ENCODE results near the gene PXMP4. TPM values are rescaled to one million over a fixed set of nuclear protein-coding genes. Genes with fewer than 3 reads are reported as not detected.
"Not testable (repeated sequence)": the region's sequence is repeated elsewhere in the genome, so short reads cannot be mapped to it uniquely, and the experiment has no call there.

PXMP4 gene
- total RNA-seq, 1 experiment from 2014 or later = 14.5 TPM

- no peak for DNase-seq (ENCODE audit: low spot score)
These were observed 16.5 kb downstream of the PXMP4 start for GRCh38 chr20:33703498-33704137.

DNA sequence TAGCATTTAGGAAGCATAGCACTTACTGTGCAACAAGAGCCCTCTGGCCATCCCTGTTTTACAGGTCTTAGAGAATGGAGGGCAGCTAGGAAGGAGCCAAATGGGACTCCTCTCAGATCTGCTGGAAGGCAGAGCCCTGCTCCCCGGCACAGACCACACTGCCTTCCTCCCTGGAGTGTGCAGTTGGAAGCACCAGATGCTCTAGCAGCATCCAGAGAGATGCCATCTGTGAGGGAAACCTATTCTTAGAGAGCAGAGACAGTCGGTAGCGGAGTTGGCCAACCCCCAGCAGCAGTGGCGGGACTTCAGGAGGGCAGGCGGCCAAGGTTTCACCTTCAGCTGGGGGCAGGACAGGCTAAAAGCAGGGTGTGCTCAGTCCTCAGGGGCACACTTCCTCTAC is 17.2 kb downstream of the PXMP4 start:
- no peak for DNase-seq (ENCODE audit: low spot score)

DNA sequence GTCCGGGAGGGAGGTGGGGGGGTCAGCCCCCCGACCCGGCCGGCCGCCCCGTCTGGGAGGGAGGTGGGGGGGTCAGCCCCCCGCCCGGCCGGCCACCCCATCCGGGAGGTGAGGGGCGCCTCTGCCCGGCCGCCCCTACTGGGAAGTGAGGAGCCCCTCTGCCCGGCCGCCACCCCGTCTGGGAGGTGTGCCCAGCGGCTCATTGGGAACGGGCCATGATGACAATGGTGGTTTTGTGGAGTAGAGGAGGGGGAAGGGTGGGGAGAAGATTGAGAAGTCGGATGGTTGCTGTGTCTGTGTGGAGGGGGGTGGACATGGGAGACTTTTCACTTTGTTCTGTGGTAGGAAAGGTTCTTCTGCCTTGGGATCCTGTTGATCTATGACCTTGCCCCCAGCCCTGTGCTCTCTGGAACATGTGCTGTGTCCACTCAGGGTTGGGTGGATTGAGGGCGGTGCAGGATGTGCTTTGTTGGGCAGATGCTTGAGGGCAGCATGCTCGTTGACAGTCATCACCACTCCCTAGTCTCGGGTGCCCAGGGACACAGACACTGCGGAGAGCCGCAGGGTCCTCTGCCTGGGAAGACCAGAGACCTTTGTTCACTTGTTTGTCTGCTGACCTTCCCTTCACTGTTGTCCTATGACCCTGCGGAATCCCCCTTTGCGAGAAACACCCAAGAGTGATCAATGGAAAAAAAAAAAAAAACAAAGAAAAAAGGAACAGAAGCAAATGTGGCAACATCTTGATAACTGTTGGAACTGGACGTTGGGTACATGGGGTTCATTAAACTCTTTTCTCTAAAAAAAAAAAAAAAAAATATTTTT is 18.3 kb downstream of the PXMP4 start:
- DNase-seq (ENCODE audit: low spot score) = no peak

GRCh38 chr20:33700696-33701441 is 19.2 kb downstream of the PXMP4 start:
- not testable (repeated sequence) for DNase-seq (ENCODE audit: low spot score)

GRCh38 chr20:33698966-33699365 is 21.1 kb downstream of the PXMP4 start:
- DNase-seq (ENCODE audit: low spot score) = not testable (repeated sequence)

- DNase-seq (ENCODE audit: low spot score) = no peak
These were observed 23.0 kb downstream of the PXMP4 start for GRCh38 chr20:33697129-33697528.

GRCh38 chr20:33696448-33696847 is 23.7 kb downstream of the PXMP4 start:
- no peak for DNase-seq (ENCODE audit: low spot score)

DNA sequence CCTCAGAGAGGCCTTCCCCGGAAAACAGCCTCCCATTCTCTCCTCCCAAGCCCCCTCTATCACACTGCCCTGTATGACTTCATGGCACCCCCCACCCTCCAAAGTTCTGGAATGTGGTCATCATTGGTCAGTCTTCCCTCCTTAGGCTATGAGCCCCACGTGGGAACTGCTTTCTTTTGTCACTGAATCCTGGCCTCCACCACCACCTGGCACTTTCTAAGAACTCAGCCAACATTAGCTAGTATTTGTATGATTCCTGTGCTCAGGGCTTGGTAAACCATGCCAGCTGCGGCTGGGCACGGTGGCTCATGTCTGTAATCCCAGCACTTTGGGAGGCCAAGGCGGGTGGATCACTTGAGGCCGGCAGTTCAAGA is 25.5 kb downstream of the PXMP4 start:
- no peak for DNase-seq (ENCODE audit: low spot score)

DNA sequence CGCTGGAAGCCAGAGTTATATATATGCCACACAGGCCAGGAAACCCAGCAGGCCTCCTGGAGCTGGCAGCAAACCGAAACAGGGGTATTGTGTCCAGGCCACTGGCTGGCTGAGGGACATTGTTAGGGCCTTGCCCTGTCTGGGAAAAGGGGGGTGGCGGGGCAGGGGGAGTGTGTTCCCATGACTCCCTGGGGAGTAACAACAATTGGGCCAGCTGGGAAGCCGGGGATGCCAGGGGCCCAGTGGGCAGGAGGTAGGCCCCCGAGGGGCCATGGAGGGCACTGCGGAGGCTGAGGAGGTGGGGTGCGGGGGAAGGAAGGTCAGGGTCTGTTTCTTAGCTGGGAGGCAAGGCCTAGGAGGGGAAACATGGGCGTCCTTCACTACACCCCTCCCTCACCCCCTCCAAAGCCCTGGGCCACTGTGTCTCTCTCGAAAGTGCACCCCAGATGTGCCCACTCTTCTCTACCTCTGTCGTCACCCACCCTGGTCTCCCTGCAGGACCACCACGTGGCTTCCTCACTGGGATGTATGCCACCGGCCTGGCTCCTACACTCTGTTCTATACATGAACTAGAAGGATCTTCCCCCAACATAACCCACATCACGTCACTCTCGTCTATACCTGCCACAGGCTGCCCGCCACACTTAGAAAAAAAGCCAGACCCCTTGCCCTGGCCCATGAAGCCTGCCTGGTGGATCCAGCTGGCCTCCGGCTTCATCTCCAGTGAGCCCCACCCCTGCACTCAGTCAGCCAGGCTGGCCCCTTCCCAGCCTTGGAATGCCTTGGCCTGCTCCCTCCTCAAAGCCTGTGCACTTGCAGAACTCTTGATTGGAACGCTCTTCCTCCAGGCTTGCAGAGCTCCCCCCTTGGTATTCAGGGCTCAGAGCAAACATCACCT is 26.1 kb downstream of the PXMP4 start:
- DNase-seq (ENCODE audit: low spot score) = no peak

DNA sequence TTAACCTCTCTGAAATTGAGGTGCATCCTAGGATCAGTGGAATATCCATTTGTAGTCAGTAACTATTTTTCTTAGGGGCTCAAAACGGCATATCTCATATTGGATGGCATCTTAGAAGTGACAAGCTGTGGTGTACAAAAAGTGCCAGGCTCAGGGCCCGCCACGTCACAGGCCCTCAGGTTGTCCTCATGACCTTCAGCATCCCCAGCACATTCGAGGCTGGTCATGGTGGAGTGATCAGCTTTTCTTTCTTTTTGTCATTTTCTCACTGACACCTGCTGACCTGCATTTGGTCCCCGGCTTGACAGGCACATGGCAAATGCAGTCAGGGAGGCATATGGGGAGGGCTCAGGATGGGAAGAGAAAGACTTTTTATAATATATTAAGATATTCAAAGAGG is 26.8 kb downstream of the PXMP4 start:
- no peak for DNase-seq (ENCODE audit: low spot score)

- DNase-seq (ENCODE audit: low spot score) = no peak
These were observed 30.1 kb downstream of the PXMP4 start for GRCh38 chr20:33689973-33690372.

DNA sequence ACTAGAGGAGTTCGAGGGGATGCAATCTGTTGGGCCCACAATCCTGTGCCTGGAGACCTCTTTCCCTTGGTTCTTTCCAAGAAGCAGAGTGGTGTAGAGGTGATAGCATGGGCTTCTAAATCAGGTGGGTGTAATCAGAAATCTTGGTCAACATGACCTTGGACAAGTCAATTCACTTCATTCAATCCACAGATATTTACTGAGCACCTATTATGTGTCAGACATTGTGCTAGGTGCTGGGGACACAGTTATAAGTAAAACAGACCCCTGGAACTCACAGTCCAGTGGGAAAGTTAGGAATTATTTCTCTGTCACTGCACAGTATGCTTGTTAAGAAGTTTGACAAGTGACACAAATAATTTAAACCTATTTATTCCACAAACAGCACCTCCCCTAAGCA is 30.6 kb downstream of the PXMP4 start:
- no peak for DNase-seq (ENCODE audit: low spot score)

- no peak for DNase-seq (ENCODE audit: low spot score)
These were observed 31.1 kb downstream of the PXMP4 start for GRCh38 chr20:33688938-33689424.

GRCh38 chr20:33687993-33688937 is 31.8 kb downstream of the PXMP4 start:
- no peak for DNase-seq (ENCODE audit: low spot score)

- DNase-seq (ENCODE audit: low spot score) = no peak
These were observed 32.7 kb downstream of the PXMP4 start for GRCh38 chr20:33687370-33687915.

DNA sequence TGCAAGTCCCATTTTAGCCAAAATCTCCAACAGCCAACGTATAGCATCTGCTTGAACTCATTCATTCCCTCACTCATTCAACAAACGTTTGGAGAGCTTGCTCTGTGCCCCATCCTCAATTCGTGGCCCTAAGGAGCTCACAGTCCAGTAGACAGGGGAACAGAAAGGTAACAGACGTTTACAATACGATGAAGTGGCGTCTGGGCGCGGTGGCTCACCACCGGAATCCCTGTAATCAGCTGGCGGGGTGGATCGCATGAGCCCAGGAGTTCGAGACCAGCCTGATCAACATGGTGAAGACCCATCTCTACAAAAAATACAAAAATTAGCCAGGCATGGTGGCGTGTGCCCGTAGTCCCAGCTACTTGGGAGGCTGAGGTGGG is 33.1 kb downstream of the PXMP4 start:
- DNase-seq (ENCODE audit: low spot score) = no peak

- peak; percentile 99 for DNase-seq (ENCODE audit: low spot score)
These were observed 33.8 kb downstream of the PXMP4 start, which contains the start of gene E2F1 for GRCh38 chr20:33686100-33686983. Gene E2F1 (minus strand): TSS chr20:33686385. CDS start chr20:33686264, 121 bp downstream.

DNA sequence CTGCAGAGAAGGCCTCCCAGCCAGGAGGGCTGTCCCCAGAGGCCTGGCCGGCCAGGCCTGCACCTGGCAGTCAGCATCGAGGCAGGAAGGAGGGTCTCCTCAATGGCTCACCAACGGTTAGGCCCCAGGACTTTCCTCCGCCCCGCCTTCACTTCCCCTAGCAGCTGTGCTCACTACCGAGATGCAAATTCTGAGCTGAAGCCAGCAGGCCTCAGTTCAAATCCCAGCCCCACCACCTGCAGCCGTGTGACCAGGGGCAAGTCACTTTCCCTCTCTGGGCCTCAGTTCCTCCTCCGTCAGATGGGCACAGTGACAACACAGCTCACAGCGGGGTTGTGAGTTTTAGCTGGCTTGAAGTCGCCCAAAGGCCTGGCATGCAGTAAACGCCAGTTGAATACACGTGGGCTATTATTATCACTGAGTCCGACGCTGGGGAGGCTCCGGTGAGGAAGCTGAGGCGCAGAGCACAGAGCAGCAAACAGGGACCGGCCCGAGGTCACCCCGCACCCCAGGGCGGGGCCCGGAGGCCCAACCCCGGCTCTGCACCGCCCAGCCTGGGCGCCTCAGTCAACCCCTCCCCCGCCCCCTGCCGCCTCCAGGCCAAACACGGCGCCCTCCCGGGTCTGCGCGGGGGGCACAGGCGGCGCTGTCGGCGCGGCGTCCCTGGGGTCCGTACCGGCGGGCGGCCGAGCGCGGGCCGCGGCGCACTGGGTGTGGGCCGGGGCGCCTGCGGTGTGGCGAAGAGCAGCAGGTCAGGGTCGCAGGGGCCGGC is 34.6 kb downstream of the PXMP4 start:
- DNase-seq (ENCODE audit: low spot score) = peak; percentile 66

All from HT-29 (cell line).